Heart left ventricle (tissue), 13 donors: Measurements from ENCODE around the gene OR4M1.
"Not testable (repeated sequence)": the region's sequence is repeated elsewhere in the genome, so short reads cannot be mapped to it uniquely, and the experiment has no call there.

ENCODE experiments used
- POLR2A ChIP-seq, 2 donors: fragments of 450-650 bp; IDR thresholded peaks; one replicate each; pipeline ENCODE4 v1.6.1; 2017; ENCODE audit warnings: antibody characterized with exemption in 2 of 2, mild to moderate bottlenecking in 2 of 2, moderate library complexity in 2 of 2
- TF ChIP-seq, protein P1 (sequence below), 12 donors: fragments of 200-600 bp; sonication (generic) in 4 of 12; IDR thresholded peaks; one replicate each; pipeline versions ENCODE4 v1.5.0 to v1.8.0; 2018 to 2022; ENCODE audit warnings: antibody characterized with exemption in 12 of 12, mild to moderate bottlenecking in 5 of 12
- donor health status: ischemic (EF 13 %, LVEDD 7.1; RV severe dilation, severe dysfunction).
- donor health status: DM: no; HTN: yes; CAD: no.
- donor health status: DM: no; HTN: no; CAD: no.
- donor health status: ischemic (EF 25% LVEDD 6.9; RV normal size, moderate dysfunction).
- donor health status: ischemic (EF 25% LVEDD 5.7; RV mildly dilated, moderate dysfunction).
- donor health status: ischemic (EF 35%, LVEDD 5.7; RV mildly dilated, moderate dysfunction).
- donor health status: nonischemic (EF 11% LVEDD 7.7; RV severe dilation, severe dysfunction).
- donor health status: DM: yes; HTN: yes; CAD: no.
- donor health status: PGD.
- donor health status: ischemic (EF 29% LVEDD 5.4; RV normal size, mild dysfunction).
- donor health status: nonischemic (EF 23%, LVEDD 6.1; RV moderate dilation, normal function).

GRCh38 chr14:19771491-19771890 lies 1.8 kb upstream of the OR4M1 start:
- TF ChIP-seq, protein P1, sequence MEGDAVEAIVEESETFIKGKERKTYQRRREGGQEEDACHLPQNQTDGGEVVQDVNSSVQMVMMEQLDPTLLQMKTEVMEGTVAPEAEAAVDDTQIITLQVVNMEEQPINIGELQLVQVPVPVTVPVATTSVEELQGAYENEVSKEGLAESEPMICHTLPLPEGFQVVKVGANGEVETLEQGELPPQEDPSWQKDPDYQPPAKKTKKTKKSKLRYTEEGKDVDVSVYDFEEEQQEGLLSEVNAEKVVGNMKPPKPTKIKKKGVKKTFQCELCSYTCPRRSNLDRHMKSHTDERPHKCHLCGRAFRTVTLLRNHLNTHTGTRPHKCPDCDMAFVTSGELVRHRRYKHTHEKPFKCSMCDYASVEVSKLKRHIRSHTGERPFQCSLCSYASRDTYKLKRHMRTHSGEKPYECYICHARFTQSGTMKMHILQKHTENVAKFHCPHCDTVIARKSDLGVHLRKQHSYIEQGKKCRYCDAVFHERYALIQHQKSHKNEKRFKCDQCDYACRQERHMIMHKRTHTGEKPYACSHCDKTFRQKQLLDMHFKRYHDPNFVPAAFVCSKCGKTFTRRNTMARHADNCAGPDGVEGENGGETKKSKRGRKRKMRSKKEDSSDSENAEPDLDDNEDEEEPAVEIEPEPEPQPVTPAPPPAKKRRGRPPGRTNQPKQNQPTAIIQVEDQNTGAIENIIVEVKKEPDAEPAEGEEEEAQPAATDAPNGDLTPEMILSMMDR (IDR thresholded peaks at IDR 0.05) = not testable (repeated sequence)
- TF ChIP-seq POLR2A (IDR thresholded peaks at IDR 0.05) = not testable (repeated sequence)
